ENCODE data around the gene EGR4.

DNA sequence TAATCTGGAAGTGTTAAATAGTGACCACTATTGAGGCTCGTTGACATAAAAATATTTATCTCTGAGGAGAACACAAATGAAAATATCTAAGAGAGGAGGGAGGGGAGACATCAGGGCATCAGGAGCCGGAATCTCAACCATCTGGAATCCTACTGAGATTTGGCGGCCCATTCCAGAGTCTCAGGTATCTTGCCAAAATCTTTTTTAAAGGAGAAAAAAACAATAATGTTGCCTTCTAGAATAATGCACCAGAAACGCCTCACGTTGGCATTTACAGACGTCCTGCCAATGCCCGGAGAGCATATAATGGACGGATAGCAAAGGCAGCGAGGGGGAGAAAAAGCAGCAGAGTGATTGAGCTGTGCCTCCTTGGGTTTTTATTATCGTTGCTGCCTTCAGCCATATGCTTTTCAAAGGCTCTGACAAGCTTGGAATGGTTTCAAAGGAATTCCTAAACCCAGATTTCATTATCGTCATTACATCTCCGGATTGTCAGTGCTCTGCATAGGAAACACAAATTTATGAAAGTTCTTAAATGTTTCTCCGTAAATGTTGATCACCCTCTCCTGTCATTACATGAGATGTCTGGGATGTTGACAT is 30.9 kb upstream of the EGR4 start:
- TF ChIP-seq, protein P1, sequence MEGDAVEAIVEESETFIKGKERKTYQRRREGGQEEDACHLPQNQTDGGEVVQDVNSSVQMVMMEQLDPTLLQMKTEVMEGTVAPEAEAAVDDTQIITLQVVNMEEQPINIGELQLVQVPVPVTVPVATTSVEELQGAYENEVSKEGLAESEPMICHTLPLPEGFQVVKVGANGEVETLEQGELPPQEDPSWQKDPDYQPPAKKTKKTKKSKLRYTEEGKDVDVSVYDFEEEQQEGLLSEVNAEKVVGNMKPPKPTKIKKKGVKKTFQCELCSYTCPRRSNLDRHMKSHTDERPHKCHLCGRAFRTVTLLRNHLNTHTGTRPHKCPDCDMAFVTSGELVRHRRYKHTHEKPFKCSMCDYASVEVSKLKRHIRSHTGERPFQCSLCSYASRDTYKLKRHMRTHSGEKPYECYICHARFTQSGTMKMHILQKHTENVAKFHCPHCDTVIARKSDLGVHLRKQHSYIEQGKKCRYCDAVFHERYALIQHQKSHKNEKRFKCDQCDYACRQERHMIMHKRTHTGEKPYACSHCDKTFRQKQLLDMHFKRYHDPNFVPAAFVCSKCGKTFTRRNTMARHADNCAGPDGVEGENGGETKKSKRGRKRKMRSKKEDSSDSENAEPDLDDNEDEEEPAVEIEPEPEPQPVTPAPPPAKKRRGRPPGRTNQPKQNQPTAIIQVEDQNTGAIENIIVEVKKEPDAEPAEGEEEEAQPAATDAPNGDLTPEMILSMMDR (IDR thresholded peaks at IDR 0.05) = no peak
- TF ChIP-seq POLR2A (IDR thresholded peaks at IDR 0.05) = no peak
- TF ChIP-seq POLR2AphosphoS5 (IDR thresholded peaks at IDR 0.05; ENCODE audit: insufficient read depth in 1 of 2, low read depth in 1 of 2) = no peak
